ENCODE results near the gene PA2G4. TPM values are rescaled to one million over a fixed set of nuclear protein-coding genes. Genes with fewer than 3 reads are reported as not detected.

Gene PA2G4
- total RNA-seq, 1 experiment from 2014 or later, result 406 TPM

DNA sequence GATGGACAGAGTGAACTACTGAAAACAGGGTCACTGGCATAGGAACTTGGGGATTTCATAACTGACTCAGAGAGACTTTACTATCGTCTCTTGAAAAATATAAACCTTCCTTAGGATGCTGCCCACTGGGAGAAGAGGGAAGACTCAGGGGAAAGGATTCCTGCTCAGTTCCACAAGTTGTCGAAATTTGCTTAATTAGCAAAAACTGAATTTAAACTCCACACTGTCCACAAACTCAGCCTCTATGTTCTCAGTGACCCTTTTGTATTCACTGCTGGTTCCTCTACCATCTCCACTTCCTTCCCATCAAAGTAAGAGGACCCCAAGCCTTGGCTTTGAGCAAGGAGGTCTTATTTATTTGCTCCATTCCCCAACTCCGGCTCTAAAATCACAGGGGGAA lies 40.9 kb downstream of the PA2G4 start:
- no peak for DNase-seq
- CTCF ChIA-PET, result no interaction called here
- H3K9me2 ChIP-seq (replicated peaks; ENCODE audit: low read length), result no peaks in the 10 kb centered on the region
- no peak overlapping the region for H3K9ac ChIP-seq (ENCODE audit: low read length)
- no peak for ATAC-seq
- H3K4me2 ChIP-seq (ENCODE audit: low read length), result no peak overlapping the region
- H3F3A ChIP-seq (ENCODE audit: low read length, unreplicated experiment), result no peaks in the 10 kb centered on the region
- H3K4me1 ChIP-seq (ENCODE audit: insufficient read depth, low read length), result peaks cover 11% of the 10 kb centered on the region
- no peaks in the 10 kb centered on the region for H3K27me3 ChIP-seq (ENCODE audit: low read length)
- H3K36me3 ChIP-seq (ENCODE audit: low read depth, low read length), result peaks cover 34% of the 10 kb centered on the region
- no peak overlapping the region for H3K27ac ChIP-seq (ENCODE audit: low read length)
- no peak overlapping the region for H2AFZ ChIP-seq (ENCODE audit: low read length)
- no peaks in the 10 kb centered on the region for H4K20me1 ChIP-seq (ENCODE audit: low read length)
- no TSS peak for BruUV-seq (replicated peaks)
- POLR2A ChIA-PET (ENCODE audit: unreplicated experiment), result no interaction called here
- TF ChIP-seq, protein P1, sequence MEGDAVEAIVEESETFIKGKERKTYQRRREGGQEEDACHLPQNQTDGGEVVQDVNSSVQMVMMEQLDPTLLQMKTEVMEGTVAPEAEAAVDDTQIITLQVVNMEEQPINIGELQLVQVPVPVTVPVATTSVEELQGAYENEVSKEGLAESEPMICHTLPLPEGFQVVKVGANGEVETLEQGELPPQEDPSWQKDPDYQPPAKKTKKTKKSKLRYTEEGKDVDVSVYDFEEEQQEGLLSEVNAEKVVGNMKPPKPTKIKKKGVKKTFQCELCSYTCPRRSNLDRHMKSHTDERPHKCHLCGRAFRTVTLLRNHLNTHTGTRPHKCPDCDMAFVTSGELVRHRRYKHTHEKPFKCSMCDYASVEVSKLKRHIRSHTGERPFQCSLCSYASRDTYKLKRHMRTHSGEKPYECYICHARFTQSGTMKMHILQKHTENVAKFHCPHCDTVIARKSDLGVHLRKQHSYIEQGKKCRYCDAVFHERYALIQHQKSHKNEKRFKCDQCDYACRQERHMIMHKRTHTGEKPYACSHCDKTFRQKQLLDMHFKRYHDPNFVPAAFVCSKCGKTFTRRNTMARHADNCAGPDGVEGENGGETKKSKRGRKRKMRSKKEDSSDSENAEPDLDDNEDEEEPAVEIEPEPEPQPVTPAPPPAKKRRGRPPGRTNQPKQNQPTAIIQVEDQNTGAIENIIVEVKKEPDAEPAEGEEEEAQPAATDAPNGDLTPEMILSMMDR (conservative IDR thresholded peaks at IDR 0.05; ENCODE audit: low read depth, low read length), result no peak
- TF ChIP-seq EZH2phosphoT487 (IDR thresholded peaks at IDR 0.05; ENCODE audit: borderline replicate concordance, low read length) (no peak), EZH2 (IDR thresholded peaks at IDR 0.05; ENCODE audit: low read length, unreplicated experiment) (no peak)
- H3K9me3 ChIP-seq (ENCODE audit: low read length), result no peaks in the 10 kb centered on the region
- intact Hi-C loops (cut with micrococcal nuclease), result no loop called here
- H3K4me3 ChIP-seq (ENCODE audit: low read length), result no peak overlapping the region
- no peaks in the 10 kb centered on the region for H3K79me2 ChIP-seq (ENCODE audit: low read length)

- peaks cover 30% of the 10 kb centered on the region for H3K36me3 ChIP-seq (ENCODE audit: low read depth, low read length)
Measured at GRCh38 chr12:56146492-56147460, 42.4 kb downstream of the PA2G4 start.

GRCh38 chr12:56150563-56150962 lies 46.2 kb downstream of the PA2G4 start:
- no peaks in the 10 kb centered on the region for H3K27me3 ChIP-seq (ENCODE audit: low read length)
- H4K20me1 ChIP-seq (ENCODE audit: low read length), result no peaks in the 10 kb centered on the region
- no peak overlapping the region for H2AFZ ChIP-seq (ENCODE audit: low read length)
- TF ChIP-seq EZH2 (IDR thresholded peaks at IDR 0.05; ENCODE audit: low read length, unreplicated experiment), result no peak
- TF ChIP-seq, protein P1 (conservative IDR thresholded peaks at IDR 0.05; ENCODE audit: low read depth, low read length), result no peak
- H3F3A ChIP-seq (ENCODE audit: low read length, unreplicated experiment), result peaks cover 3% of the 10 kb centered on the region
- H3K9me2 ChIP-seq (replicated peaks; ENCODE audit: low read length), result no peaks in the 10 kb centered on the region
- POLR2A ChIA-PET (ENCODE audit: unreplicated experiment), result no interaction called here
- peaks cover 29% of the 10 kb centered on the region for H3K4me1 ChIP-seq (ENCODE audit: insufficient read depth, low read length)
- no peaks in the 10 kb centered on the region for H3K9me3 ChIP-seq (ENCODE audit: low read length)
- H3K4me3 ChIP-seq (ENCODE audit: low read length), result no peak overlapping the region
- peaks cover 12% of the 10 kb centered on the region for H3K79me2 ChIP-seq (ENCODE audit: low read length)
- CTCF ChIA-PET, result no interaction called here
- no peak overlapping the region for H3K4me2 ChIP-seq (ENCODE audit: low read length)
- no peak overlapping the region for H3K9ac ChIP-seq (ENCODE audit: low read length)
- H3K27ac ChIP-seq (ENCODE audit: low read length), result no peak overlapping the region
- DNase-seq (peak; percentile 41), ATAC-seq (no peak)
- no peaks in the 10 kb centered on the region; the same call in 1 of the 2 replicates for H3K36me3 ChIP-seq (ENCODE audit: low read depth, low read length)
- BruUV-seq (replicated peaks), result no TSS peak
- intact Hi-C loops (cut with micrococcal nuclease), result no loop called here

More at GRCh38 chr12:56146492-56147460, 42.4 kb downstream of the PA2G4 start:
- Histone ChIP-seq H3K9ac (ENCODE audit: low read length) (no peak overlapping the region), H3K4me1 (ENCODE audit: insufficient read depth, low read length) (peaks cover 20% of the 10 kb centered on the region), H3K9me3 (ENCODE audit: low read length) (no peaks in the 10 kb centered on the region), H3K79me2 (ENCODE audit: low read length) (no peaks in the 10 kb centered on the region), H4K20me1 (ENCODE audit: low read length) (no peaks in the 10 kb centered on the region), H3K4me2 (ENCODE audit: low read length) (peak overlapping the region; percentile 7; the same call in 1 of the 2 replicates), H3K27ac (ENCODE audit: low read length) (no peak overlapping the region), H3K4me3 (ENCODE audit: low read length) (no peak overlapping the region), H3F3A (ENCODE audit: low read length, unreplicated experiment) (peaks cover 3% of the 10 kb centered on the region), H3K27me3 (ENCODE audit: low read length) (no peaks in the 10 kb centered on the region), H2AFZ (ENCODE audit: low read length) (no peak overlapping the region), H3K9me2 (replicated peaks; ENCODE audit: low read length) (no peaks in the 10 kb centered on the region)
- intact Hi-C loops (cut with micrococcal nuclease), result no loop called here
- ChIA-PET CTCF (no interaction called here), POLR2A (ENCODE audit: unreplicated experiment) (no interaction called here)
- ATAC-seq (peak; percentile 63), DNase-seq (peak; percentile 50)
- TF ChIP-seq EZH2phosphoT487 (IDR thresholded peaks at IDR 0.05; ENCODE audit: borderline replicate concordance, low read length), result no peak
- BruUV-seq (replicated peaks), result TSS peak; percentile 13

All from PC-3 (cell line).